ENCODE data around the gene TBC1D14. TPM values are rescaled to one million over a fixed set of nuclear protein-coding genes. Genes with fewer than 3 reads are reported as not detected.

Gene TBC1D14
- total and polyA plus RNA-seq, 10 of the 15 experiments (the other 5 are each of a cell fraction or from before 2014, with no cell fraction given) = 0.87 to 39.3 (median 30.1) TPM

- SMC1A ChIA-PET (ENCODE audit: uncharacterized antibody, unreplicated experiment) = interaction anchor here (0.9 to 2.5 kb wide), 4 partner anchors 13 to 88 kb away, joined by 3 to 11 read pairs (median 4); no protein-coding TSS in a partner anchor
- intact Hi-C loops (cut with micrococcal nuclease; ENCODE audit: unreplicated experiment) = no loop called here
- no peak overlapping the region for H3K9ac ChIP-seq (ENCODE audit: control insufficient read depth, insufficient read depth, low read length)
- ATAC-seq (peak; percentile 41), DNase-seq (ENCODE audit: low read depth, low spot score) (no peak), FAIRE-seq (no peak)
- in situ Hi-C loops (cut with MboI) = no loop called here
- 0% methylated on average over 3 of the region's 3 CpGs for WGBS (ENCODE audit: insufficient coverage, insufficient replicate concordance, low lambda C conversion rate, missing lambda C conversion rate)
- H3K79me2 ChIP-seq (ENCODE audit: control insufficient read depth, insufficient read depth, low read length) = no peaks in the 10 kb centered on the region
- peaks cover 9% of the 10 kb centered on the region for H3K4me1 ChIP-seq (ENCODE audit: control insufficient read depth, insufficient read depth, low read length)
- H3K27me3 ChIP-seq (replicated peaks in 1 of 2; ENCODE audit: control insufficient read depth in 2 of 2, insufficient read depth in 2 of 2, low read length in 1 of 2) = no peaks in the 10 kb centered on the region
- 0 out of 2 replicates have a peak overlapping the region, but pooled peaks have one; percentile 7 for H3K4me2 ChIP-seq (ENCODE audit: control insufficient read depth, insufficient read depth)
- POLR2A ChIA-PET = interaction anchor here (0.6 kb wide), 1 partner anchor 9 kb away, joined by 3 read pairs; no protein-coding TSS in a partner anchor
- H3K4me3 ChIP-seq = no peak overlapping the region
- CTCF ChIA-PET = interaction anchor here (0.7 to 1.3 kb wide), 3 partner anchors 9 to 42 kb away, joined by 3 to 4 read pairs (median 3); no protein-coding TSS in a partner anchor
- no peaks in the 10 kb centered on the region for H4K20me1 ChIP-seq (ENCODE audit: control insufficient read depth, insufficient read depth)
- no peaks in the 10 kb centered on the region for H3K9me3 ChIP-seq (replicated peaks; ENCODE audit: control insufficient read depth, insufficient read depth, low read length)
- RAD21 ChIA-PET (ENCODE audit: unreplicated experiment) = interaction anchor here (0.7 to 1.0 kb wide), 2 partner anchors 34 to 145 kb away, joined by 3 read pairs; partner anchors contain the start of gene TADA2B
- no peak for TF ChIP-seq WRNIP1 (IDR thresholded peaks at IDR 0.05; ENCODE audit: borderline replicate concordance, low read depth, low read length)
- TF ChIP-seq CTCF (IDR thresholded peaks at IDR 0.05 in 2 of 3, conservative IDR thresholded peaks at IDR 0.05 in 1 of 3; ENCODE audit: control insufficient read depth in 2 of 3, extremely low read depth in 1 of 3, insufficient read depth in 1 of 3, low read depth in 3 of 3, low read length in 3 of 3) = no peak
- 0 out of 3 replicates have a peak, but pooled peaks have one; percentile 31 for TF ChIP-seq POU2F2 (IDR thresholded peaks at IDR 0.05; ENCODE audit: borderline replicate concordance, low read depth, low read length)
- TF ChIP-seq ZNF217 (IDR thresholded peaks at IDR 0.05) = no peak
- no peak for TF ChIP-seq ZNF622 (IDR thresholded peaks at IDR 0.05)
- no peak for TF ChIP-seq YBX1 (IDR thresholded peaks at IDR 0.05)
- TF ChIP-seq SREBF2 (IDR thresholded peaks at IDR 0.05; ENCODE audit: low read length) = no peak
- no peak for TF ChIP-seq BCL3 (IDR thresholded peaks at IDR 0.05; ENCODE audit: borderline replicate concordance, insufficient read depth, low read depth, low read length, poor library complexity, severe bottlenecking)
- TF ChIP-seq RUNX3 (IDR thresholded peaks at IDR 0.05; ENCODE audit: low read length) = peak; percentile 35; the same call in 1 of the 2 replicates
- no peak for TF ChIP-seq SMAD5 (IDR thresholded peaks at IDR 0.05; ENCODE audit: low read depth)
- H2AFZ ChIP-seq (ENCODE audit: control insufficient read depth, low read depth, low read length) = peak overlapping the region; percentile 6; the same call in 1 of the 2 replicates
- H3K36me3 ChIP-seq (ENCODE audit: control insufficient read depth in 2 of 2, insufficient read depth in 2 of 2, low read length in 1 of 2) = no peaks in the 10 kb centered on the region
- no peak overlapping the region for H3K27ac ChIP-seq (ENCODE audit: control insufficient read depth, insufficient read depth)
- BruUV-seq (replicated peaks) = no TSS peak
Measured at GRCh38 chr4:6898763-6899162, 10.9 kb upstream of the TBC1D14 start.
